Stimulated activated effector memory CD8-positive, alpha-beta T cell treated with anti-CD3 and anti-CD28 coated beads, Interleukin-12 subunit alpha, Interleukin-12 subunit beta, amount 100 ng/mL, for 72 hours (primary cell): Measurements from ENCODE around the gene TDP1.

Experiments
- ATAC-seq: fragments of 150-1000 bp; cut with Tn5 transposase; 2 replicates; pipeline ENCODE4 v1.10.0; 2021
- DNase-seq, 2 donors: peaks; one replicate each; pipeline ENCODE4 v3.0.0; 2021 to 2022; ENCODE audit warnings: low spot score in 2 of 2
- H3K27ac Mint-ChIP-seq: one replicate; pipeline ENCODE4 v1.8.0; 2022; ENCODE audit warnings: mild to moderate bottlenecking, mixed read lengths
- H3K36me3 Mint-ChIP-seq: one replicate; pipeline ENCODE4 v1.8.0; 2022; ENCODE audit warnings: mild to moderate bottlenecking, mixed read lengths
- H3K4me1 Mint-ChIP-seq: one replicate; pipeline ENCODE4 v1.8.0; 2022; ENCODE audit warnings: mixed read lengths
- H3K4me3 Mint-ChIP-seq: one replicate; pipeline ENCODE4 v1.8.0; 2022; ENCODE audit warnings: mild to moderate bottlenecking, mixed read lengths
- H3K9me3 Mint-ChIP-seq: one replicate; pipeline ENCODE4 v1.8.0; 2022; ENCODE audit warnings: mixed read lengths

TDP1 gene

GRCh38 chr14:89959853-89960445 lies 4.2 kb downstream of the TDP1 start:
- Mint-ChIP-seq H3K4me1 (peaks cover 80% of the 10 kb centered on the region), H3K4me3 (peak overlapping the region; percentile 35), H3K27ac (peak overlapping the region; percentile 89), H3K9me3 (no peaks in the 10 kb centered on the region), H3K36me3 (peaks cover 84% of the 10 kb centered on the region)
- ATAC-seq = no peak
- no peak for DNase-seq

- Mint-ChIP-seq H3K27ac (peak overlapping the region; percentile 89), H3K9me3 (no peaks in the 10 kb centered on the region), H3K36me3 (peaks cover 85% of the 10 kb centered on the region), H3K4me1 (peaks cover 81% of the 10 kb centered on the region), H3K4me3 (peak overlapping the region; percentile 35)
- ATAC-seq = no peak
- DNase-seq = no peak
These were observed 5.2 kb downstream of the TDP1 start for GRCh38 chr14:89960914-89961313.

- DNase-seq (no peak), ATAC-seq (no peak)
- no peak overlapping the region for H3K4me3 Mint-ChIP-seq
- H3K4me1 Mint-ChIP-seq = peaks cover 58% of the 10 kb centered on the region
- no peak overlapping the region for H3K27ac Mint-ChIP-seq
- H3K9me3 Mint-ChIP-seq = no peaks in the 10 kb centered on the region
- peaks cover 85% of the 10 kb centered on the region for H3K36me3 Mint-ChIP-seq
These were observed 7.7 kb downstream of the TDP1 start for GRCh38 chr14:89963288-89963978.

GRCh38 chr14:89965839-89966238 lies 10.1 kb downstream of the TDP1 start:
- Mint-ChIP-seq H3K4me1 (peaks cover 39% of the 10 kb centered on the region), H3K9me3 (no peaks in the 10 kb centered on the region), H3K4me3 (no peak overlapping the region), H3K27ac (peak overlapping the region; percentile 70), H3K36me3 (peaks cover 95% of the 10 kb centered on the region)
- ATAC-seq (peak; percentile 47), DNase-seq (no peak)

GRCh38 chr14:89973234-89973823 lies 17.6 kb downstream of the TDP1 start:
- H3K4me1 Mint-ChIP-seq = no peaks in the 10 kb centered on the region
- peaks cover 100% of the 10 kb centered on the region for H3K36me3 Mint-ChIP-seq

GRCh38 chr14:89977668-89978067 lies 21.9 kb downstream of the TDP1 start:
- no peaks in the 10 kb centered on the region for H3K9me3 Mint-ChIP-seq
- H3K4me1 Mint-ChIP-seq = no peaks in the 10 kb centered on the region
- H3K36me3 Mint-ChIP-seq = peaks cover 100% of the 10 kb centered on the region
- no peak overlapping the region for H3K4me3 Mint-ChIP-seq
- no peak overlapping the region for H3K27ac Mint-ChIP-seq
- DNase-seq = no peak
- ATAC-seq = no peak

More at GRCh38 chr14:89973234-89973823, 17.6 kb downstream of the TDP1 start:
- DNase-seq = peak in 1 of 2 donors; percentile 62
- ATAC-seq = peak; percentile 57
- no peaks in the 10 kb centered on the region for H3K9me3 Mint-ChIP-seq
- no peak overlapping the region for H3K27ac Mint-ChIP-seq
- H3K4me3 Mint-ChIP-seq = no peak overlapping the region

- Mint-ChIP-seq H3K4me1 (no peaks in the 10 kb centered on the region), H3K9me3 (no peaks in the 10 kb centered on the region), H3K36me3 (peaks cover 100% of the 10 kb centered on the region), H3K4me3 (no peak overlapping the region), H3K27ac (no peak overlapping the region)
- ATAC-seq (no peak), DNase-seq (no peak)
These were observed 22.9 kb downstream of the TDP1 start for GRCh38 chr14:89978656-89979055.

- Mint-ChIP-seq H3K4me1 (no peaks in the 10 kb centered on the region), H3K4me3 (no peak overlapping the region), H3K9me3 (no peaks in the 10 kb centered on the region), H3K36me3 (peaks cover 100% of the 10 kb centered on the region), H3K27ac (no peak overlapping the region)
- DNase-seq (no peak), ATAC-seq (no peak)
These were observed 27.6 kb downstream of the TDP1 start for GRCh38 chr14:89983375-89983774.

GRCh38 chr14:89986462-89987160 lies 30.9 kb downstream of the TDP1 start:
- no peaks in the 10 kb centered on the region for H3K9me3 Mint-ChIP-seq
- no peak overlapping the region for H3K27ac Mint-ChIP-seq
- ATAC-seq = no peak
- no peak for DNase-seq
- H3K36me3 Mint-ChIP-seq = peaks cover 100% of the 10 kb centered on the region
- H3K4me3 Mint-ChIP-seq = no peak overlapping the region
- no peaks in the 10 kb centered on the region for H3K4me1 Mint-ChIP-seq

- Mint-ChIP-seq H3K36me3 (peaks cover 100% of the 10 kb centered on the region), H3K9me3 (no peaks in the 10 kb centered on the region), H3K4me1 (no peaks in the 10 kb centered on the region), H3K27ac (peak overlapping the region; percentile 41), H3K4me3 (no peak overlapping the region)
- DNase-seq (no peak), ATAC-seq (no peak)
These were observed 31.4 kb downstream of the TDP1 start for GRCh38 chr14:89987161-89987475.

GRCh38 chr14:89988787-89989186 lies 33.1 kb downstream of the TDP1 start:
- no peak for DNase-seq
- no peak overlapping the region for H3K4me3 Mint-ChIP-seq
- H3K36me3 Mint-ChIP-seq = peaks cover 100% of the 10 kb centered on the region
- no peak for ATAC-seq
- no peaks in the 10 kb centered on the region for H3K4me1 Mint-ChIP-seq
- H3K27ac Mint-ChIP-seq = no peak overlapping the region
- H3K9me3 Mint-ChIP-seq = no peaks in the 10 kb centered on the region

GRCh38 chr14:89990218-89990617 lies 34.5 kb downstream of the TDP1 start:
- H3K36me3 Mint-ChIP-seq = peaks cover 100% of the 10 kb centered on the region
- ATAC-seq (no peak), DNase-seq (no peak)
- H3K4me3 Mint-ChIP-seq = no peak overlapping the region
- H3K4me1 Mint-ChIP-seq = no peaks in the 10 kb centered on the region
- H3K9me3 Mint-ChIP-seq = no peaks in the 10 kb centered on the region
- H3K27ac Mint-ChIP-seq = peak overlapping the region; percentile 29

GRCh38 chr14:89990623-89991275 lies 35.0 kb downstream of the TDP1 start:
- no peak for DNase-seq
- peaks cover 100% of the 10 kb centered on the region for H3K36me3 Mint-ChIP-seq
- no peaks in the 10 kb centered on the region for H3K4me1 Mint-ChIP-seq
- H3K9me3 Mint-ChIP-seq = no peaks in the 10 kb centered on the region
- no peak for ATAC-seq
- no peak overlapping the region for H3K4me3 Mint-ChIP-seq
- H3K27ac Mint-ChIP-seq = peak overlapping the region; percentile 29

- no peak for ATAC-seq
- H3K4me3 Mint-ChIP-seq = no peak overlapping the region
- H3K4me1 Mint-ChIP-seq = peaks cover 5% of the 10 kb centered on the region
- H3K27ac Mint-ChIP-seq = no peak overlapping the region
- peaks cover 100% of the 10 kb centered on the region for H3K36me3 Mint-ChIP-seq
- DNase-seq = no peak
- no peaks in the 10 kb centered on the region for H3K9me3 Mint-ChIP-seq
These were observed 36.5 kb downstream of the TDP1 start for GRCh38 chr14:89992273-89992672.

- no peak for ATAC-seq
- no peak overlapping the region for H3K27ac Mint-ChIP-seq
- H3K4me1 Mint-ChIP-seq = peaks cover 5% of the 10 kb centered on the region
- H3K36me3 Mint-ChIP-seq = peaks cover 100% of the 10 kb centered on the region
- no peak overlapping the region for H3K4me3 Mint-ChIP-seq
- no peak for DNase-seq
- H3K9me3 Mint-ChIP-seq = no peaks in the 10 kb centered on the region
These were observed 41.2 kb downstream of the TDP1 start for GRCh38 chr14:89996963-89997362.
